ENCODE data around the gene NOTCH3. TPM values are rescaled to one million over a fixed set of nuclear protein-coding genes. Genes with fewer than 3 reads are reported as not detected.

Gene NOTCH3
- total and polyA plus RNA-seq, 2 experiments from 2014 or later: 25.2 to 34.8 TPM

- no peaks in the 10 kb centered on the region for H3K79me2 ChIP-seq
- no peak overlapping the region for H3K4me3 ChIP-seq
- H3K27me3 ChIP-seq: no peaks in the 10 kb centered on the region
- no peak for TF ChIP-seq EZH2phosphoT487 (IDR thresholded peaks at IDR 0.05; ENCODE audit: low read depth, severe bottlenecking, unreplicated experiment)
- TF ChIP-seq, protein P1, sequence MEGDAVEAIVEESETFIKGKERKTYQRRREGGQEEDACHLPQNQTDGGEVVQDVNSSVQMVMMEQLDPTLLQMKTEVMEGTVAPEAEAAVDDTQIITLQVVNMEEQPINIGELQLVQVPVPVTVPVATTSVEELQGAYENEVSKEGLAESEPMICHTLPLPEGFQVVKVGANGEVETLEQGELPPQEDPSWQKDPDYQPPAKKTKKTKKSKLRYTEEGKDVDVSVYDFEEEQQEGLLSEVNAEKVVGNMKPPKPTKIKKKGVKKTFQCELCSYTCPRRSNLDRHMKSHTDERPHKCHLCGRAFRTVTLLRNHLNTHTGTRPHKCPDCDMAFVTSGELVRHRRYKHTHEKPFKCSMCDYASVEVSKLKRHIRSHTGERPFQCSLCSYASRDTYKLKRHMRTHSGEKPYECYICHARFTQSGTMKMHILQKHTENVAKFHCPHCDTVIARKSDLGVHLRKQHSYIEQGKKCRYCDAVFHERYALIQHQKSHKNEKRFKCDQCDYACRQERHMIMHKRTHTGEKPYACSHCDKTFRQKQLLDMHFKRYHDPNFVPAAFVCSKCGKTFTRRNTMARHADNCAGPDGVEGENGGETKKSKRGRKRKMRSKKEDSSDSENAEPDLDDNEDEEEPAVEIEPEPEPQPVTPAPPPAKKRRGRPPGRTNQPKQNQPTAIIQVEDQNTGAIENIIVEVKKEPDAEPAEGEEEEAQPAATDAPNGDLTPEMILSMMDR (IDR thresholded peaks at IDR 0.05; ENCODE audit: poor library complexity): no peak
- TF ChIP-seq EZH2 (IDR thresholded peaks at IDR 0.05; ENCODE audit: borderline replicate concordance): no peak
- 60% methylated on average over 1 of the region's 1 CpG for WGBS (ENCODE audit: low lambda C conversion rate, missing lambda C conversion rate)
- H3K9me3 ChIP-seq (ENCODE audit: low read depth): no peaks in the 10 kb centered on the region
- no peaks in the 10 kb centered on the region for H3K4me1 ChIP-seq (ENCODE audit: insufficient read depth)
- H2AFZ ChIP-seq: no peak overlapping the region
- H3K4me2 ChIP-seq: no peak overlapping the region
- H3K27ac ChIP-seq: no peak overlapping the region
- no peak for DNase-seq (ENCODE audit: low spot score)
- H3K9me2 ChIP-seq (replicated peaks; ENCODE audit: insufficient read depth): no peaks in the 10 kb centered on the region
- H4K20me1 ChIP-seq (ENCODE audit: insufficient read depth, poor library complexity, severe bottlenecking): no peaks in the 10 kb centered on the region
- H3K36me3 ChIP-seq (replicated peaks; ENCODE audit: insufficient read depth, low read depth): no peaks in the 10 kb centered on the region
Observed at GRCh38 chr19:15138427-15138826, 62.4 kb downstream of the NOTCH3 start.

DNA sequence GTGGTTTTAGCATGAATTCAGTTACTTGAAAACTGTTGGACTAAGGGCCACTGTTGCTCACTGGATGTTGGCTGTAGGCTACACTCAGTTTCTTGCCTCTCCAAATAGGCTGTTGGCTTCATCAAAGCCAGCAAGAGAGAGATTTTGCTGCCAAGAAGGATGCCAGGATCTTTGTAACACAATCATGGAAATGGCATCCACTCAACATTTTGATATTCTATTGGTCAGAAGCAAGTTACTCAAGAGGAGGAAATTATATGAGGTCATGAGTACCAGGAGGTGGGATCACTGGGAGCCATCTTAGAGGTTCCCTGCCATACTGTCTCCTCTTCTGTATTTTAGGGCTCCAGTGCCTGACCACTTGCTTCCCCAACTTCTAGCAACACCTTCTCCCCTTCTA is 63.0 kb downstream of the NOTCH3 start:
- H3K27ac ChIP-seq: no peak overlapping the region
- H3K27me3 ChIP-seq: no peaks in the 10 kb centered on the region
- no peak overlapping the region for H3K4me2 ChIP-seq
- H3K4me3 ChIP-seq: no peak overlapping the region
- no peaks in the 10 kb centered on the region for H3K9me3 ChIP-seq (ENCODE audit: low read depth)
- H3K79me2 ChIP-seq: no peaks in the 10 kb centered on the region
- no peaks in the 10 kb centered on the region for H3K9me2 ChIP-seq (replicated peaks; ENCODE audit: insufficient read depth)
- H3K4me1 ChIP-seq (ENCODE audit: insufficient read depth): no peaks in the 10 kb centered on the region
- H4K20me1 ChIP-seq (ENCODE audit: insufficient read depth, poor library complexity, severe bottlenecking): no peaks in the 10 kb centered on the region
- H3K36me3 ChIP-seq (replicated peaks; ENCODE audit: insufficient read depth, low read depth): no peaks in the 10 kb centered on the region
- DNase-seq (ENCODE audit: low spot score): no peak
- H2AFZ ChIP-seq: no peak overlapping the region
- no peak for TF ChIP-seq EZH2 (IDR thresholded peaks at IDR 0.05; ENCODE audit: borderline replicate concordance)
- TF ChIP-seq EZH2phosphoT487 (IDR thresholded peaks at IDR 0.05; ENCODE audit: low read depth, severe bottlenecking, unreplicated experiment): no peak
- TF ChIP-seq, protein P1 (IDR thresholded peaks at IDR 0.05; ENCODE audit: poor library complexity): no peak

DNA sequence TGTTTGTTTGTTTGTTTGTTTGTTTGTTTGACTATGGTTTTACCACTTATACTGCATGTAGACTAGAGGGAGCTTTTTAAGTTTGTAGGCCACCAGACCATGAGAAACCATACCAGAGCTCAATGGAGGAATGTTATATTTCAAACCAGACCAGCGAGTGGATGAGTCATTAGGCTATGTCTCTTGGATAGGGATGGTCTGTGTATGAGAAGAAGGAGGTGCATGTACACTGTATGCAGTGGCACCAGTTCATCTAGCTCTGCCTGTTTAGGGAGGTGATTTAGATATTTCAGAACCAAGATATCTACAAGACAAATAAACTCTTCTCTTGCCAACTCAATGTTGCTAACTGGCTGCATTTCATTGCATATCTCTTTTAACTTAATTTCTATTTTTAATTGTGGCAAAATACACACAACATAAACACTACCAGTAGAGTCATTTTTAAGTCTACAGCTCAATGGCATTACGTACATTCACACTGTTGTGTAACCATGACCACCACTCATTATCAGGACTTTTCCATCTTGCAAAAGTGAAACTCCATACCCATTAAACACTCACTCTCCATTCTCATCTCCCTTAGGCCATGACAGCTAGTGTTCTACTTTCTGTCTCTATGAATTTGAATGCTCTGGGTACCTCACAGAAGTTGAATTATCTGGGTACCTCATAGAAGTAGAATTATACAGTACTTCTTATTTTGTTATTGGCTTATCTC is 64.4 kb downstream of the NOTCH3 start:
- Histone ChIP-seq H3K9me3 (ENCODE audit: low read depth) (no peaks in the 10 kb centered on the region), H3K27me3 (no peaks in the 10 kb centered on the region), H3K27ac (peak overlapping the region; percentile 45), H3K4me3 (no peak overlapping the region), H3K36me3 (replicated peaks; ENCODE audit: insufficient read depth, low read depth) (no peaks in the 10 kb centered on the region), H3K4me2 (no peak overlapping the region), H3K79me2 (no peaks in the 10 kb centered on the region), H4K20me1 (ENCODE audit: insufficient read depth, poor library complexity, severe bottlenecking) (no peaks in the 10 kb centered on the region), H2AFZ (no peak overlapping the region), H3K9me2 (replicated peaks; ENCODE audit: insufficient read depth) (no peaks in the 10 kb centered on the region), H3K4me1 (ENCODE audit: insufficient read depth) (no peaks in the 10 kb centered on the region)
- TF ChIP-seq, protein P1 (IDR thresholded peaks at IDR 0.05; ENCODE audit: poor library complexity): no peak
- TF ChIP-seq EZH2 (IDR thresholded peaks at IDR 0.05; ENCODE audit: borderline replicate concordance) (no peak), EZH2phosphoT487 (IDR thresholded peaks at IDR 0.05; ENCODE audit: low read depth, severe bottlenecking, unreplicated experiment) (no peak)
- peak; percentile 45 for DNase-seq (ENCODE audit: low spot score)
- WGBS (ENCODE audit: low lambda C conversion rate, missing lambda C conversion rate): 64% methylated on average over 2 of the region's 2 CpGs
